ENCODE results near the gene TGFB1I1.
A peak's percentile ranks its signal among the peaks of the same experiment; 100 is the strongest.
"Not testable (repeated sequence)": the region's sequence is repeated elsewhere in the genome, so short reads cannot be mapped to it uniquely, and the experiment has no call there.

TGFB1I1 gene

DNA sequence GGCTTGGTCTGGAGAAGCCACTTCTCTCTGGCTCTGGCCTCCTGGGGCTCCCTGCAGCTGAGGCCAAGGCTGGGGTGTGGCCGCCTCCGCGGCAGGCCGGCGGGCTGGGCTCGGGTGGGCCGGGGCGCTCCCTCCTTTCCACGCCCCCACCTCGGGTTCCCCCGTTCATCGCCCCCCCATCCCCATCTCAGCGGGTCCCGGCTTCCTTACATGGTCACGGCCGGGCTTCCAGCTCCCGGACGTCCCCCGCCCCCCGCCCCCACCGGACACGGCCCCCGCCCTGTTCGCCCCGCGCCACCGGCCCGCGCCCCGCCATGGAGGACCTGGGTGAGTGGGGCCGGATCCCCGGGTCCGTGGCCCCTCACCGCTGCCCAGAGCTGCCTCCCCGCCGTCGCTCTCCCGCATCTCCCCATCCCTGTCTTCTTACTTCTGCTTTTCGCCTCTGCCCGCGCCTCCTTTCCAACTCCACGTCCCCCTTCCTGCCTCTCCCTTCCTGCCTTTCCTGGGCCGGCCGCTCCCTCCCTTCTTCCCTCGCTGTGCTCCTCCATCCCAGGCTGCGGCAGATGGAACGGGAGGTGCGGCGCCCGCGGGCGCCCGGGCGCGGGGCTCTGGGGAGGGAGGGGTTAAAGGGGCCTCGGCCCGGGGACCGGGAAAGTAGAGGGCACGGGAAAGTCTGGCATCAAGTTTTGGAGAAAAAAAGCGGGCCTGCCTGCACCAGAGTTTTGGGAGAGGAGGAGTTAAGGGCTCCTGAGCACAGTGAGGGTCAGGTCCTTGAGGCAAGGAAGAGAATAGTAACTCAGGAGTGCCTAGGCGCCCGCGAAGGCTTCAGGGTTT is at the start of gene TGFB1I1:
TGFB1I1 (plus strand) TSS at position 278 of the 834 bp plus-strand sequence; CDS start at position 315, 37 bp downstream.
- DNase-seq (ENCODE audit: insufficient read length, low spot score) (peak; percentile 81), FAIRE-seq (no peak)
- TF ChIP-seq POLR2A (IDR thresholded peaks at IDR 0.05; ENCODE audit: low read depth, low read length): peak; percentile 37; the same call in 1 of the 2 replicates

DNA sequence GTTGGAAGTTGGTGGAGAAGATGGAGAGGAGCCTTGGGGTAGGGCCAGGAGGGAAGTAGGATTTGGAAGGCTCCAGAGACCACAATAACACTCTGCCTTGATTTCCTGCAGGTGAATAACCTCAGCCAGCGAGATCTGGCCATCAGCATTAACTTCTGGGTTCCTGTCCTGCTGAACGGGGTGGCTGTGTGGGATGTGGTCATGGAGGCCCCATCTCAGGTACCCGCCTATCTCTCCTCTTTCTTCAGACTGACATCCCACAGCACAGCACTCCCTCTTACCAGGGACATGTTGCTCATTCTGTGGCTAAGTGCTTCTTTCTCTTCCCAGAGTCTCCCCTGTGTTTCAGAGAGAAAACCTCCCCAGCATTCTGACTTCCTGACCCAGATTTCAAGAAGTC is 48.7 kb upstream of the TGFB1I1 start:
- DNase-seq (ENCODE audit: insufficient read length, low spot score): no peak
- no peak for FAIRE-seq
- TF ChIP-seq POLR2A (IDR thresholded peaks at IDR 0.05; ENCODE audit: low read depth, low read length): no peak

DNA sequence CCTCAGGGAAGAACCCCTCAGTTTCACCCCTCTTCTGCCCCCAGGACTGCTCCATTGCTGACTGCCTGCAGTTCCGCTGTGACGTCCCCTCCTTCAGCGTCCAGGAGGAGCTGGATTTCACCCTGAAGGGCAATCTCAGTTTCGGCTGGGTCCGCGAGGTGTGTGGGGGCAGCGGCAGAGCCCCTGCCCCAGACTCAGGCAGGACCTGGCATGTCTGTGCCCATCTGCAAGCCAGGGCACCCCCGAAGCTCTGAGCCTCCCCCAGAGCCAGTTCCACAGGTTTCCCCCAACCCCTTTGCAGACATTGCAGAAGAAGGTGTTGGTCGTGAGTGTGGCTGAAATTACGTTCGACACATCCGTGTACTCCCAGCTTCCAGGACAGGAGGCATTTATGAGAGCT is 48.2 kb upstream of the TGFB1I1 start:
- DNase-seq (ENCODE audit: insufficient read length, low spot score) (no peak), FAIRE-seq (no peak)
- TF ChIP-seq POLR2A (IDR thresholded peaks at IDR 0.05; ENCODE audit: low read depth, low read length): no peak

DNA sequence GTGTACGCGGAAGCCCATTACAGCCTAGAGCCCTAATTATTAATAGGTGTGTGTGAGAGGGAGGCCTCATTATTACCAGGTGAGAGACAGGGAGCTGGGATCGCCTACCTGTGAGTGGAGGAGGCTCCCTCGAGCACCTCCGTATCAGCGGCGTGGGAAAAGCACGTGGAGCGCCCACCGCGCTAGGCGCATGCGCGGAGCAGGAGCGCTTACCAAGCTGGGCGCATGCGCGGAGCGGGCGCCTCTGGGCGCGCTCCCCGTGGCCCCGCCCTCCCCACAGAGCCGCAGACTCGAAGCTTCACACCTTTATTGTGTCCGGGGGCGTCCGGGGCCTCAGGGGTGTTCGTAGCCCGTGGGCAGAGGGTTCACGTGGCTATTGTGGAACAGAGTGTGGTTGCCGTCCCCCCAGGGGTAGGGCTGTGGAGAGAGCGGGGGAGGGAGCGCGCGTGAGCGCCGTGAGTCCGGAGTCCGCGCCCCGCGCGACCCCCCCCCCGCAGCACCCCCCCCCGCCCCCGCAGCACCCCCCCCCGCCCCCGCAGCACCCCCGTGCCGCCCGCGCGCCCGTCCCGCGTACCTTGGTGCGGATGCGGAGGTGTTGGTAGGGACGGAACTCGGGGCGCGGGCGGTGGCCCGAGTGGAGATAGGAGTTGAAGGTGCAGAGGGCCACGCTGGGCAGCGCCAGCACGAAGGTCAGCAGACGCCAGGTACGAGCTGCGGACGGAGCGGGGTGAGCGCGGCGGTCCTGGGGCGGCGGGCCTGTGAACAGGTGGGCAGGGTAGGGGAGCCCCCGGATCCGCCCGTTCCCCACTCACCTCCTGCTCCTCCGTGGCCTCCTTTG is 44.3 kb upstream of the TGFB1I1 start:
- FAIRE-seq (no peak), DNase-seq (ENCODE audit: insufficient read length, low spot score) (no peak)
- no peak for TF ChIP-seq POLR2A (IDR thresholded peaks at IDR 0.05; ENCODE audit: low read depth, low read length)

DNA sequence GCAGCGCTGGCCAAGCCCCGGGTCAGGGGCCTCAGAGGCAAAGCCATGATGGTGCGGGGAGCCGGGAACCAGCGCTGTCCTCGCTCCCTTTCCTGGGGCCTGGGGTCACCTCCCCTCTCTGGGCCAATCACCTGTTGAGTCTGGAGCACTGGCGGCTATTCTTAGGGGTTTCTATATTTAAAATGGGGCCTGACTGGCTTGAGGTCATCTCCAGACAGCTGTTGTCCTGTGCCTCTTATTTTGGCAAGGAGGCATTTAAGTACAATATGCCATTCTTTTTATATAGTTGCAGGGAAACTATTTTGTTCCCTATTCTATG is 43.7 kb upstream of the TGFB1I1 start, which contains the start of gene COX6A2:
COX6A2 (minus strand) TSS at position 82 of the 319 bp plus-strand sequence; CDS start at position 47, 35 bp downstream.
- no peak for TF ChIP-seq POLR2A (IDR thresholded peaks at IDR 0.05; ENCODE audit: low read depth, low read length)
- no peak for DNase-seq (ENCODE audit: insufficient read length, low spot score)
- FAIRE-seq: no peak

DNA sequence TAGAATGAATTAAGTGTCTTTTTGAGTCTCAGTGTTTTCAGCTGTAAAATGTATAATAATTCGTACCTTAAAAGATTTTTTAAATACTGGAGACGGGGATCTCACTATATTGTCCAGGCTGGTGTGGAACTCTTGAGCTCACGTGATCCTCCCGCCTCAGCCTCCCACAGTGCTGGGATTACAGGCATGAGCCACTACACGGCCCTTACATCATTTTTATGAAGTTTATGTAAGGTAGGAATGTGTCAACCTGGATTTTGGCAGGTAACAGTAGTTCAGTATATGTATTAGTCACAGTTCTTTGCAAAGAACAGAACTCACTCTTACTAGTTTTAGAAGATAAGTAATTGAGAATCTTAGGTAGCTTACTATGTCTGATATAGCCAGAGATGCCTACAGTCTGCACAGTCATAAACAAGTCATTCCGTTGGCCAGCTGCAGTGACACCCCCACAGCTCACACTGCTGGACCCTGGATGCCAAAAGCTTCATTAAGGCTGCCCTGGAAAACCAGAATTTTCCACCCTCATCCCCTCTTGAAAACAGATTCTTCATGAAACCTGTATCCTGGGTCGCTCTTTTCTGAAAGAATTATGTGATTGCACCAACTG is 43.2 kb upstream of the TGFB1I1 start:
- no peak for FAIRE-seq
- no peak for DNase-seq (ENCODE audit: insufficient read length, low spot score)
- TF ChIP-seq POLR2A (IDR thresholded peaks at IDR 0.05; ENCODE audit: low read depth, low read length): no peak

DNA sequence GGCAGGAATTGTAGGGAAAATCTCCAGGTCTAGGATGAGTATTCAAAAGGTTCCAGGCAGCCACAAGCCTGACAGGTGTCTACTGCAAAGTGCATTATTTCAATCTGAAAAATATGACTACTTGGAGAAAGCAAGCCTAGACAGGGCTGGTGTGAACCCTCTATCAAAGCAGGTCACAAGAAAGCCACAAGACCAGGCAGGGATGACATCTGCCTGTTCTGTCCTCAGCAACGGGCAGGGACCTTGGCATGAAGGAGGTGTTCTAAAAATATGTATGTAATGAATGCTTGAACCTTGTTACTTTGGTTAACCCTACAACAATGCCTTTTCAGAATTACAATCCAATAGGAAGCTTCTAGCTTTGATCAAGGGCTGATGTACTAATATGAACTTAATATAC is 42.6 kb upstream of the TGFB1I1 start:
- TF ChIP-seq POLR2A (IDR thresholded peaks at IDR 0.05; ENCODE audit: low read depth, low read length): no peak
- DNase-seq (ENCODE audit: insufficient read length, low spot score) (no peak), FAIRE-seq (no peak)

DNA sequence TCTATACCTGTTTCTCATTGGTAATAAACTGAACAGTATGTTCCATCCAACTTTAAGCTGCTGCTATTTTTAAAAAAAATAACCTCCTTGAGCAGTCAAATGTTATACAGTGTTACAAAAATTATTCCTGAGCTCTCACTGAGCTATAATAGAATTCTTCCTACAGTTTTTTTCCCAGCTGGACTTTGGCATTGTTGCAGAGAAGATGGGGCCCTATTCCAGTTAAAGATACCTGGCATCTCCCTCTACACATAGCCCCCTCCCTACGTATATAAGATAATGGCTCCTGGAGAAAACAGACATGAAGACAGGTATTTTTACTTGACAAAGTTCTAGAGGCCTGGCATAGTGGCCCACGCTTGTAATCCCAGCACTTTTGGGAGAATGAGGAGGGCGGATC is 42.2 kb upstream of the TGFB1I1 start:
- no peak for DNase-seq (ENCODE audit: insufficient read length, low spot score)
- TF ChIP-seq POLR2A (IDR thresholded peaks at IDR 0.05; ENCODE audit: low read depth, low read length): no peak
- FAIRE-seq: no peak

DNA sequence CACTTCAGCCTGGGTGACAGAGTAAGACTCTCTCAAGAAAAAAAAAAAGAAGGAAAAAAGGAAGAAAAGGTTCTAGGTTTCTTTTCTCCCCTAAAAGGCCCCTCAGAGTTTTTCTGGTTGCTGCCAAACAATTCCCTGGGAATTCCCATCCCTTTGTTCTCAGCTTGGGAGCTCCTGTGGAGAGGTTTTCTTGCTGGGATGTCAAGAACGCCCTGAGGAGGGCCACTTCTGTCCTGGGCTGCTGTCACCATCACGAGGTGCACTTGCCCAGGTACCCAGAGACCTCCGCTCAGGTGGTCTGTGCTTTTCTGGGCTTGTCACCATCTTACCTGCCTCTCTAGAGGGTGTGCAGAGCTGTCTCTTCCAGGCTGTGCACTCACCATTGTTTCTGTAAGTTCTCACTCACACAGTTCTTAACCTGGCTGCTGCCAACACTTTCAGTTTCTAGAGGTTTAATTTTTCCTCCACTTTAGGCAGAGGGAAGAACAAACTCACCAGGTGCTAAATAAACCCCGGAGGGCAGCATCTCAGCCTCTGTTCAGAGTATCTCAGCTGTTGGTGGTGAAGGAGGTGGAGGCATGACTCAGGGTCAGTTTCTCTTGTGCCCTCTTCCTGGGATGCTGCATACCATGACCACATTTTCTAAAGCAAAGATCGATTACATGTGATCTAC is 41.4 kb upstream of the TGFB1I1 start:
- no peak for TF ChIP-seq POLR2A (IDR thresholded peaks at IDR 0.05; ENCODE audit: low read depth, low read length)
- FAIRE-seq (no peak), DNase-seq (ENCODE audit: insufficient read length, low spot score) (no peak)

DNA sequence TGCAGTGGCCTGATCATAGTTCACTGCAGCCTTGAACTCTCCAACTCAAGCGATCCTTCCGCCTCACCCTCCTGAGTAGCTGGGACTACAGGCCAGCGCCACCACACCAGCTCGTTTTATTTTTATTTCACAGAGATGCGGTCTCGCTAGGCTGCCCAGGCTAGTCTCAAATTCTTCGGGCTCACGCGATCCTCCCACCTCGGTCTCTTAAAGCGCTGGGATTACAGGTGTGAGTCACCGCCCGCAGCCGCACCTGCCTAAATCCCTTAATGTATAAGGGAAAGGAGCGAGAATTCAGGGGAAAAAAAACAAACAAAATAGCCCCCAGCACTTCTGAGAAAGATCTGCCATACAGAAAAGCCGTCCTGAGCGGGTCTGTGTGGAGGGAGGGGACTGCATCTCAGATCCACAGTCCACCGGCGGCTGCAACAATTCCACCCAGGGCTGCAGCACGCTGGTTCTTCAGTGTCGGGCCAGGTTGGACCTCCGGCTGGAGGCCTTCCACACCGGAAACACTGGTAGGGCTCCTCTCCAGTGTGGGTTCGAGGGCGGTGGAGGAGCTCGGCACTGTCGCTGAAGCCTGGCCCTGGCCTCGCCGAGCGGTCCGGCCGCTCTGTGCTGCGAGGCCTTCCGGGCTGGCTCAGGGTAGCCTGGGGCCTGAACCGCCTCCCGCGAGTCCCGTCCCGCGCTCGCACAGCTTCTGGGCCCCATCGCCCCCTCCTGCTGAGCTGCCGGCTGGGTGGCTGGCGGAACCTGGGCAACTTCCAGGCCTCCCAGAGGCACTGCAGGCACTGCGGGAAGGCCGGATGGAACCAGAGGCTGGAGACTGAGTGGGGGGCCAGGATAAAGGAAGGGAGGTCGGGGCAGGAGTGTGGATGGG is 36.4 kb upstream of the TGFB1I1 start:
- TF ChIP-seq POLR2A (IDR thresholded peaks at IDR 0.05; ENCODE audit: low read depth, low read length): no peak

DNA sequence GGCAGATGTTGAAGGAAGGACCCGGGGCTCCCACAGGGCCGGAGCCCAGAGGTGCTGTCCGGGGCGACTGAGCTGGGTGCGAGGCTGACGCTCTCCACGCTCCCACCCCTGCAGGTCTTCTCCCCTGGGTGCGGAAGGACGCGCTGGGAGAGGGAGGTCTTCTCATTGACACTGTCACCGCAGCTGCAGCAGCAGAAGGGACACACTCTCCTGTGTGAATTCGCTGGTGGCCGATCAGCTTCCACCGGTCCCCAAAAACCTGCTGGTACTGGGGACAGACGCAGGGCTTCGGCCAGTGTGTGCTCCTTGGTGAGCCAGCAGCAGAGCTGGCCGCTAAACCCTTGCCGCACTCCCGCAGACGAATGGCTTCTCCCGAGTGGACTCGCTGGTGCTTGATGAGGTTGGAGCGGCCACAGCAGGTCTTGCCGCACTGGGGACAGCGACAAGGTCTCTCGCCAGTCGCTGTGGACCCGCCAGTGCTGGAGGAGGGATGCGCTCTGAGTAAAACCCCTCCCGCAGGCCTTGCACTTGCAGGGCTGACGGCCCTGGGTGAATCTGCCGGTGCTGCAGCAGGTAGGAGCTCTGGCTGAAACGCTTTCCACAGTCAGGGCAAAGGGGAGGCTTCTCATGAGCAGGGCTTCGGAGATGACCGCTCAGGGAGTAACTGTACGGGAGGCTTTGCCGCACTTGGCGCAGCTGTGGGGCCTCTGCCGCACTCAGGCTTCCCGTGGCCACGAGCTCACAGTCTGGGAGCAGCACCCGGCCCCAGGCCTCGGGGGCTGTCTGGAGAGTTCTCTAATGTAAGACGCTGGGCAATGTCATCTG is 35.5 kb upstream of the TGFB1I1 start:
- no peak for TF ChIP-seq POLR2A (IDR thresholded peaks at IDR 0.05; ENCODE audit: low read depth, low read length)
- no peak for FAIRE-seq

More for the DNA sequence above, 36.4 kb upstream of the TGFB1I1 start:
- no peak for DNase-seq (ENCODE audit: insufficient read length, low spot score)
- FAIRE-seq: no peak

DNA sequence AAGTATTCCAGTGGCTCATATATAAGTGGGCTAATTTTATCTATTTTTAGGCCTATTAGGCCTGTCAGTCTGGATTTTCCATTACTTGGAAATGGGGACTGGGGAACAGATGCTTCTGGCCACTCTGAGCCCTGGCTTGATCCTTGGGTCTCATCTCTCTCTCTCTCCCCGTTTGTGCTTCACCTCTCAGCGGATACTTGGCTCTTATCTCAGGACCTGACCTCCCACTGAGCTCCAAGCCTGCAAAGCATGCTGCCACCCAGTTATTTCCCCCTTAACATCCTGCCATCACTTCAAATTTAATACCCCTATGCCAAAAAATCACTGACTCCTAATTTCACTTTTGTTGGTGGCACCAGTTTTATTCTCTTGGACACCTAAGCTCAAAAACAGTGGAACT is 33.5 kb upstream of the TGFB1I1 start:
- no peak for TF ChIP-seq POLR2A (IDR thresholded peaks at IDR 0.05; ENCODE audit: low read depth, low read length)
- no peak for DNase-seq (ENCODE audit: insufficient read length, low spot score)
- FAIRE-seq: no peak

More for the DNA sequence above, 35.5 kb upstream of the TGFB1I1 start:
- no peak for DNase-seq (ENCODE audit: insufficient read length, low spot score)

DNA sequence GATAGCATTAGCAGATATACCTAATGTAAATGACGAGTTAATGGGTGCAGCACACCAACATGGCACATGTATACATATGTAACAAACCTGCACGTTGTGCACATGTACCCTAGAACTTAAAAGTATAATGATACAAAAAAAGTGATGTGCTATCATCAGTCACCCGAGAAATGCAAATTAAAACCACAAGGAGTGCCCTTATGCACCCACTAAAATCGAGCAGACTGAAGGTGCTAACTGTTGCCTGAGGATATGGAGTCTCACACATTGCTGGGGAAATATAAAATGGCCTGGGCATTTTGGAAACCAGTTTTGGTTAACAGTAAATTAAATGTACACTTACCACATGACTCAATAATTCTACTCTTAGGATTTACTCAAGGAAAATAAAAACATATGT is 32.9 kb upstream of the TGFB1I1 start:
- DNase-seq (ENCODE audit: insufficient read length, low spot score); FAIRE-seq: not testable (repeated sequence)

Measured in H54 (cell line).